NCI-H2081 (cell line): ENCODE results near the gene NOLC1.
A peak's percentile ranks its signal among the peaks of the same experiment; 100 is the strongest.

Experiments
- DNase-seq, 2 experiments: peaks; one replicate each; lab custom pipeline; 2025; lab: John Stamatoyannopoulos, UW

The NOLC1 gene

GRCh38 chr10:102121739-102122372 is 30.3 kb upstream of the NOLC1 start:
- DNase-seq = no peak

- no peak for DNase-seq
These were observed 29.7 kb upstream of the NOLC1 start for GRCh38 chr10:102122450-102122849.

GRCh38 chr10:102123223-102123622 is 29.0 kb upstream of the NOLC1 start:
- DNase-seq = no peak

- DNase-seq = no peak
These were observed 20.7 kb upstream of the NOLC1 start for GRCh38 chr10:102131286-102132170.

- no peak for DNase-seq
These were observed 20.0 kb upstream of the NOLC1 start for GRCh38 chr10:102132193-102132562.

GRCh38 chr10:102132563-102133372 is 19.4 kb upstream of the NOLC1 start, which contains the start of gene PPRC1:
PPRC1 (plus strand) TSS chr10:102133040; CDS start chr10:102133069, 29 bp downstream.
- DNase-seq = peak; percentile 93 to 97

GRCh38 chr10:102133373-102134195 is 18.6 kb upstream of the NOLC1 start:
- peak; percentile 44 to 49 for DNase-seq

GRCh38 chr10:102134416-102134815 is 17.8 kb upstream of the NOLC1 start:
- DNase-seq = no peak

- DNase-seq = peak in 1 of 2 experiments; percentile 81
These were observed 16.1 kb upstream of the NOLC1 start for GRCh38 chr10:102135956-102136526.

GRCh38 chr10:102139281-102140110 is 12.7 kb upstream of the NOLC1 start:
- DNase-seq = no peak

- no peak for DNase-seq
These were observed 12.0 kb upstream of the NOLC1 start for GRCh38 chr10:102140218-102140617.

- DNase-seq = no peak
These were observed 11.2 kb upstream of the NOLC1 start for GRCh38 chr10:102140913-102141540.

- no peak for DNase-seq
These were observed 10.5 kb upstream of the NOLC1 start for GRCh38 chr10:102141583-102142107.

- no peak for DNase-seq
These were observed 5.2 kb upstream of the NOLC1 start for GRCh38 chr10:102146971-102147428.

GRCh38 chr10:102147561-102147960 is 4.6 kb upstream of the NOLC1 start:
- no peak for DNase-seq

GRCh38 chr10:102148275-102148674 is 3.9 kb upstream of the NOLC1 start:
- DNase-seq = no peak

- no peak for DNase-seq
These were observed 1.0 kb upstream of the NOLC1 start for GRCh38 chr10:102150970-102151773.

GRCh38 chr10:102152545-102152890 is 329 bp downstream of the NOLC1 start:
- peak in 1 of 2 experiments; percentile 32 for DNase-seq
